SK-N-MC (cell line): Measurements from ENCODE around the gene THEMIS2.

Source experiments
- EZH2 ChIP-seq: fragments of 200-600 bp; sonication (generic); IDR thresholded peaks from one replicate; pipeline ENCODE4 v1.6.1; 2017; ENCODE audit warnings: antibody characterized with exemption
- FOXP2 ChIP-seq: optimal IDR thresholded peaks from 2 replicates; pipeline ENCODE3; 2011; ENCODE audit warnings: mild to moderate bottlenecking, moderate library complexity; ENCODE audit not compliant: insufficient read depth; ENCODE audit errors: extremely low read length, control extremely low read depth
- POLR2AphosphoS5 ChIP-seq: IDR thresholded peaks from 2 replicates; pipeline ENCODE4 v1.6.1; 2012; ENCODE audit warnings: mild to moderate bottlenecking, low read depth, low read length, borderline replicate concordance

GRCh38 chr1:27931184-27931583 is 58.8 kb downstream of the THEMIS2 start:
- TF ChIP-seq POLR2AphosphoS5, result no peak
- TF ChIP-seq EZH2, result no peak
- no peak for TF ChIP-seq FOXP2
